ENCODE results near the gene ZNF107. TPM values are rescaled to one million over a fixed set of nuclear protein-coding genes. Genes with fewer than 3 reads are reported as not detected.
A peak's percentile ranks its signal among the peaks of the same experiment; 100 is the strongest.

Gene ZNF107
- total and polyA plus RNA-seq, 4 donors, result 0.60 to 4.9 (median 1.4) TPM

DNA sequence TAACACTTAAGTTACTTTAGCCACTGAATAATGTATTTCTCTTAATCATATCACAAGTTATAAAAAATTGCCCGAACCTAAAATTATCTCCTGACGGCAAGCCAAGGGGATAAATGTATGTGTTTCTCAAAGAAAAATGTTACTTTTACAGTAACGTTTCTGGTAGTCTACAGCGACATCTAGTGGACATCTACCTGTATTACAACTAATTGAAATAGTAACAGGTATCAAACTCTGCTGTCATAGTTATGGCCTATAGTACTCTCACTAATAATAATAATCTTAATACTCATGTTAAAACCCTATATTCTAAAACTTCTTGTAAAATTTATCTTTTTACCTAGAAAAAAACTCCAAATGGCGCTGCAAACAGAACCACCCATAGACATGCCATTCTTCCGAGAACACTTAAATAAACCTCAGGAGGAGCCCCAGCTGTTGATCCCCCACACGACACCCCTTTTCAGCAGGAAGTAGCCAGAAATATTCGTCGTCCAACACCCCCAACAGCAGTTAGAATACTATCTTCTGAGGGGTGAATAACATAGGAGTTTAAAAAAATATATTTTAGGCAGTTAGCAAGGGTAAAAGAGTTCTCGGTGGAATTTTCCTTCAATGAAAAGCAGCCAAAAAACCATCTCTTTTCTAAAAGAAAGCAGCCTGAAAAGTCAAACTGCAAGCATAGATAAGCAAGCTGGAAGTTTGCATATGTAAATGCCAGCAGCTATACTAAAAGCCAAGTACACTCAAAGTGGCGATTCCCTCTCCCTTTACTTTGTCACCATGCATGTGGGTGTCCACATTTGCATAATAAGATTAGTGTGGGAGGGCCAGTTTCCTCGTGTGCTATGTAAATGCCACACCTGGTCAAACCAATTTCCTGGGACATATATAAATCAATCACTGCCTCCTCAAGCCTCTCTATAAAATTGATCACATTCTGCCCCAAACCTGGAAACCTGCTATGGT, 40.5 kb upstream of the ZNF107 start:
- no peaks in the 10 kb centered on the region for H3K27me3 ChIP-seq (ENCODE audit: control insufficient read depth in 4 of 4, insufficient read depth in 4 of 4, low read length in 3 of 4)
- TF ChIP-seq, protein P1, sequence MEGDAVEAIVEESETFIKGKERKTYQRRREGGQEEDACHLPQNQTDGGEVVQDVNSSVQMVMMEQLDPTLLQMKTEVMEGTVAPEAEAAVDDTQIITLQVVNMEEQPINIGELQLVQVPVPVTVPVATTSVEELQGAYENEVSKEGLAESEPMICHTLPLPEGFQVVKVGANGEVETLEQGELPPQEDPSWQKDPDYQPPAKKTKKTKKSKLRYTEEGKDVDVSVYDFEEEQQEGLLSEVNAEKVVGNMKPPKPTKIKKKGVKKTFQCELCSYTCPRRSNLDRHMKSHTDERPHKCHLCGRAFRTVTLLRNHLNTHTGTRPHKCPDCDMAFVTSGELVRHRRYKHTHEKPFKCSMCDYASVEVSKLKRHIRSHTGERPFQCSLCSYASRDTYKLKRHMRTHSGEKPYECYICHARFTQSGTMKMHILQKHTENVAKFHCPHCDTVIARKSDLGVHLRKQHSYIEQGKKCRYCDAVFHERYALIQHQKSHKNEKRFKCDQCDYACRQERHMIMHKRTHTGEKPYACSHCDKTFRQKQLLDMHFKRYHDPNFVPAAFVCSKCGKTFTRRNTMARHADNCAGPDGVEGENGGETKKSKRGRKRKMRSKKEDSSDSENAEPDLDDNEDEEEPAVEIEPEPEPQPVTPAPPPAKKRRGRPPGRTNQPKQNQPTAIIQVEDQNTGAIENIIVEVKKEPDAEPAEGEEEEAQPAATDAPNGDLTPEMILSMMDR (IDR thresholded peaks at IDR 0.05; ENCODE audit: low read depth, low read length, missing input control), result peak; percentile 72
- TF ChIP-seq JUND (IDR thresholded peaks at IDR 0.05) (no peak), RAD21 (IDR thresholded peaks at IDR 0.05) (peak; percentile 82 to 85)
- no peak overlapping the region for H3K9ac ChIP-seq (ENCODE audit: low read depth in 1 of 2, low read length in 2 of 2)
- peaks cover 0 to 7% (median under 1%) of the 10 kb centered on the region in 4 donors for H3K9me3 ChIP-seq (ENCODE audit: control insufficient read depth in 4 of 4, low read length in 3 of 4)
- no peak overlapping the region for H3K4me3 ChIP-seq (ENCODE audit: low read depth in 1 of 3, low read length in 3 of 3)
- H3K27ac ChIP-seq (ENCODE audit: low read depth in 1 of 2, low read length in 2 of 2), result no peak overlapping the region
- H3K36me3 ChIP-seq (ENCODE audit: control insufficient read depth in 4 of 4, insufficient read depth in 3 of 4, low read depth in 1 of 4, low read length in 3 of 4), result no peaks in the 10 kb centered on the region
- WGBS, result 27% methylated on average over 12 of the region's 12 CpGs
- no peak for DNase-seq (ENCODE audit: low spot score)
- H3K4me1 ChIP-seq (ENCODE audit: control insufficient read depth in 4 of 4, insufficient read depth in 4 of 4, low read length in 3 of 4), result peaks cover 0 to 10% (median 1%) of the 10 kb centered on the region in 4 donors

DNA sequence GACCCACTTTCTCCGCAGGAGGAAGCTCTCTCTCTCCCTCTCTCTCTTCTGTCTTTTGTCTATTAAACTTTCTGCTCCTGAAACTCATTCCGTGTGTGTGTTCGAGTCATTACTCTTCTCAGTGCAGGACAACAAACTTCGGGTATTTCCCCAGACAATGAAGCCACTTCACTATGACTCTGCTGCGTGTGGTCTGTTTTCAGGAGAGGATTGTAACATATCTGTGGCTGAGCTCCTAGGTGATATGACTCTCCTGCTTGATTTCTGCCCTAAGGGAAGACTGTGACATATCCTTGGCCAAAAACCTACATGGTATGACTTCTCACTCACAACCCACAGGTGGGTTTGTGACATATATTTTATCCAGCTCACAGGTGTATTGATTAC, 39.9 kb upstream of the ZNF107 start:
- WGBS, result 74% methylated on average over 5 of the region's 5 CpGs
- TF ChIP-seq RXRA (IDR thresholded peaks at IDR 0.05) (no peak), GABPA (IDR thresholded peaks at IDR 0.05 in 1 of 2, conservative IDR thresholded peaks at IDR 0.05 in 1 of 2) (no peak), TAF1 (conservative IDR thresholded peaks at IDR 0.05) (no peak), NR2F2 (IDR thresholded peaks at IDR 0.05) (no peak), FOXA1 (IDR thresholded peaks at IDR 0.05) (no peak), HNF4G (IDR thresholded peaks at IDR 0.05) (no peak), JUND (IDR thresholded peaks at IDR 0.05) (no peak), EGR1 (IDR thresholded peaks at IDR 0.05; ENCODE audit: low read depth in 2 of 2) (no peak), HNF4A (conservative IDR thresholded peaks at IDR 0.05) (no peak)
- TF ChIP-seq, protein P2, sequence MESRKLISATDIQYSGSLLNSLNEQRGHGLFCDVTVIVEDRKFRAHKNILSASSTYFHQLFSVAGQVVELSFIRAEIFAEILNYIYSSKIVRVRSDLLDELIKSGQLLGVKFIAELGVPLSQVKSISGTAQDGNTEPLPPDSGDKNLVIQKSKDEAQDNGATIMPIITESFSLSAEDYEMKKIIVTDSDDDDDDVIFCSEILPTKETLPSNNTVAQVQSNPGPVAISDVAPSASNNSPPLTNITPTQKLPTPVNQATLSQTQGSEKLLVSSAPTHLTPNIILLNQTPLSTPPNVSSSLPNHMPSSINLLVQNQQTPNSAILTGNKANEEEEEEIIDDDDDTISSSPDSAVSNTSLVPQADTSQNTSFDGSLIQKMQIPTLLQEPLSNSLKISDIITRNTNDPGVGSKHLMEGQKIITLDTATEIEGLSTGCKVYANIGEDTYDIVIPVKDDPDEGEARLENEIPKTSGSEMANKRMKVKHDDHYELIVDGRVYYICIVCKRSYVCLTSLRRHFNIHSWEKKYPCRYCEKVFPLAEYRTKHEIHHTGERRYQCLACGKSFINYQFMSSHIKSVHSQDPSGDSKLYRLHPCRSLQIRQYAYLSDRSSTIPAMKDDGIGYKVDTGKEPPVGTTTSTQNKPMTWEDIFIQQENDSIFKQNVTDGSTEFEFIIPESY (IDR thresholded peaks at IDR 0.05), result no peak
- TF ChIP-seq, protein P3, sequence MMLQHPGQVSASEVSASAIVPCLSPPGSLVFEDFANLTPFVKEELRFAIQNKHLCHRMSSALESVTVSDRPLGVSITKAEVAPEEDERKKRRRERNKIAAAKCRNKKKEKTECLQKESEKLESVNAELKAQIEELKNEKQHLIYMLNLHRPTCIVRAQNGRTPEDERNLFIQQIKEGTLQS (IDR thresholded peaks at IDR 0.05), result no peak
- TF ChIP-seq, protein P4, sequence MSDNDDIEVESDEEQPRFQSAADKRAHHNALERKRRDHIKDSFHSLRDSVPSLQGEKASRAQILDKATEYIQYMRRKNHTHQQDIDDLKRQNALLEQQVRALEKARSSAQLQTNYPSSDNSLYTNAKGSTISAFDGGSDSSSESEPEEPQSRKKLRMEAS (IDR thresholded peaks at IDR 0.05), result no peak
- H3K9me3 ChIP-seq (ENCODE audit: control insufficient read depth in 4 of 4, low read length in 3 of 4), result peaks cover 0 to 5% (median 0%) of the 10 kb centered on the region in 4 donors

More for the DNA sequence above, 39.9 kb upstream of the ZNF107 start:
- no peak overlapping the region for H3K9ac ChIP-seq (ENCODE audit: low read depth in 1 of 2, low read length in 2 of 2)
- H3K27ac ChIP-seq (ENCODE audit: low read depth in 1 of 2, low read length in 2 of 2), result no peak overlapping the region
- H3K4me1 ChIP-seq (ENCODE audit: control insufficient read depth in 4 of 4, insufficient read depth in 4 of 4, low read length in 3 of 4), result peaks cover 0 to 10% (median 1%) of the 10 kb centered on the region in 4 donors
- no peaks in the 10 kb centered on the region for H3K36me3 ChIP-seq (ENCODE audit: control insufficient read depth in 4 of 4, insufficient read depth in 3 of 4, low read depth in 1 of 4, low read length in 3 of 4)
- no peak overlapping the region for H3K4me3 ChIP-seq (ENCODE audit: low read depth in 1 of 3, low read length in 3 of 3)
- no peaks in the 10 kb centered on the region for H3K27me3 ChIP-seq (ENCODE audit: control insufficient read depth in 4 of 4, insufficient read depth in 4 of 4, low read length in 3 of 4)
- no peak for DNase-seq (ENCODE audit: low spot score)

Data from liver (tissue), 9 donors.